Trophoblast cell (in vitro differentiated cells and primary cell): Measurements from ENCODE around the gene SRRM3.
"Not testable (repeated sequence)": the region's sequence is repeated elsewhere in the genome, so short reads cannot be mapped to it uniquely, and the experiment has no call there.

ENCODE experiments used
- DNase-seq, 2 donors: peaks; one replicate each; pipeline ENCODE4 v3.0.0-alpha.2; 2016
- H2AFZ ChIP-seq: 2 replicates; pipeline ENCODE4 v1.6.1; 2013; ENCODE audit warnings: low read length, moderate library complexity, mild to moderate bottlenecking; ENCODE audit not compliant: insufficient read depth, poor library complexity
- H2AK5ac ChIP-seq: 2 replicates; pipeline ENCODE4 v1.6.1; 2013; ENCODE audit warnings: mild to moderate bottlenecking, low read length
- H2BK120ac ChIP-seq: 2 replicates; pipeline ENCODE4 v1.6.1; 2013; ENCODE audit warnings: low read length, mild to moderate bottlenecking, moderate library complexity; ENCODE audit not compliant: insufficient read depth, poor library complexity
- H2BK12ac ChIP-seq: 2 replicates; pipeline ENCODE4 v1.6.1; 2013; ENCODE audit warnings: mild to moderate bottlenecking, low read length, moderate library complexity
- H2BK5ac ChIP-seq: 2 replicates; pipeline ENCODE4 v1.6.1; 2013; ENCODE audit warnings: low read length, low read depth, moderate library complexity, mild to moderate bottlenecking; ENCODE audit not compliant: poor library complexity
- H3K14ac ChIP-seq: 2 replicates; pipeline ENCODE4 v1.6.1; 2013; ENCODE audit warnings: mild to moderate bottlenecking, low read length
- H3K18ac ChIP-seq: 2 replicates; pipeline ENCODE4 v1.6.1; 2013; ENCODE audit warnings: mild to moderate bottlenecking, low read length
- H3K23ac ChIP-seq: 2 replicates; pipeline ENCODE4 v1.6.1; 2013; ENCODE audit warnings: low read length
- H3K27ac ChIP-seq: 2 replicates; pipeline ENCODE4 v1.5.1; 2013; ENCODE audit warnings: low read depth, mild to moderate bottlenecking, inconsistent platforms, low read length, moderate library complexity
- H3K27me3 ChIP-seq: 2 replicates; pipeline ENCODE4 v1.6.1; 2013; ENCODE audit warnings: inconsistent platforms, mild to moderate bottlenecking, low read length, moderate library complexity; ENCODE audit not compliant: insufficient read depth
- H3K36me3 ChIP-seq, 2 experiments: 1 replicate in 1 of 2; 2 replicates in 1 of 2; pipeline ENCODE4 v1.6.1; 2013; ENCODE audit warnings: low read length in 2 of 2, mild to moderate bottlenecking in 2 of 2, moderate library complexity in 1 of 2; ENCODE audit not compliant: insufficient read depth in 2 of 2, control insufficient read depth in 1 of 2
- H3K4ac ChIP-seq: 2 replicates; pipeline ENCODE4 v1.6.1; 2013; ENCODE audit warnings: low read depth, mild to moderate bottlenecking, low read length, moderate library complexity
- H3K4me1 ChIP-seq, 2 experiments: 1 replicate in 1 of 2; 2 replicates in 1 of 2; pipeline ENCODE4 v1.6.1; 2013; ENCODE audit warnings: low read length in 2 of 2, mild to moderate bottlenecking in 2 of 2, moderate library complexity in 1 of 2; ENCODE audit not compliant: insufficient read depth in 2 of 2, control insufficient read depth in 1 of 2
- H3K4me2 ChIP-seq: 2 replicates; pipeline ENCODE4 v1.6.1; 2013; ENCODE audit warnings: inconsistent platforms, mild to moderate bottlenecking, low read length, moderate library complexity
- H3K4me3 ChIP-seq: 2 replicates; pipeline ENCODE4 v1.5.1; 2013; ENCODE audit warnings: mild to moderate bottlenecking, low read depth, low read length, inconsistent platforms
- H3K79me1 ChIP-seq: one replicate; pipeline ENCODE4 v1.6.1; 2013; ENCODE audit warnings: low read length
- H3K79me2 ChIP-seq: 2 replicates; pipeline ENCODE4 v1.6.1; 2013; ENCODE audit warnings: low read length, mild to moderate bottlenecking; ENCODE audit not compliant: control insufficient read depth, insufficient read depth, poor library complexity
- H3K9ac ChIP-seq: 2 replicates; pipeline ENCODE4 v1.6.1; 2013; ENCODE audit warnings: mild to moderate bottlenecking, low read length
- H3K9me3 ChIP-seq: 2 replicates; pipeline ENCODE4 v1.6.1; 2013; ENCODE audit warnings: low read depth, mild to moderate bottlenecking, control low read depth, inconsistent platforms, low read length; ENCODE audit not compliant: insufficient read depth
- H4K12ac ChIP-seq: 2 replicates; pipeline ENCODE4 v1.6.1; 2013; ENCODE audit warnings: low read depth, mild to moderate bottlenecking, low read length, moderate library complexity
- H4K8ac ChIP-seq: 2 replicates; pipeline ENCODE4 v1.6.1; 2013; ENCODE audit warnings: low read depth, mild to moderate bottlenecking, low read length, moderate library complexity
- H4K91ac ChIP-seq: one replicate; pipeline ENCODE4 v1.6.1; 2013; ENCODE audit warnings: low read depth, mild to moderate bottlenecking, low read length, moderate library complexity
- WGBS: extraction: QIAGEN DNeasy Blood & Tissue Kit; methylation state at CpG from one replicate; pipeline ENCODE4 v1.1.7; 2013; ENCODE audit warnings: missing lambda C conversion rate; ENCODE audit not compliant: insufficient read length, insufficient coverage; ENCODE audit errors: extremely low coverage; 5-methylcytosine and 5-hydroxymethylcytosine counted together

The SRRM3 gene

DNA sequence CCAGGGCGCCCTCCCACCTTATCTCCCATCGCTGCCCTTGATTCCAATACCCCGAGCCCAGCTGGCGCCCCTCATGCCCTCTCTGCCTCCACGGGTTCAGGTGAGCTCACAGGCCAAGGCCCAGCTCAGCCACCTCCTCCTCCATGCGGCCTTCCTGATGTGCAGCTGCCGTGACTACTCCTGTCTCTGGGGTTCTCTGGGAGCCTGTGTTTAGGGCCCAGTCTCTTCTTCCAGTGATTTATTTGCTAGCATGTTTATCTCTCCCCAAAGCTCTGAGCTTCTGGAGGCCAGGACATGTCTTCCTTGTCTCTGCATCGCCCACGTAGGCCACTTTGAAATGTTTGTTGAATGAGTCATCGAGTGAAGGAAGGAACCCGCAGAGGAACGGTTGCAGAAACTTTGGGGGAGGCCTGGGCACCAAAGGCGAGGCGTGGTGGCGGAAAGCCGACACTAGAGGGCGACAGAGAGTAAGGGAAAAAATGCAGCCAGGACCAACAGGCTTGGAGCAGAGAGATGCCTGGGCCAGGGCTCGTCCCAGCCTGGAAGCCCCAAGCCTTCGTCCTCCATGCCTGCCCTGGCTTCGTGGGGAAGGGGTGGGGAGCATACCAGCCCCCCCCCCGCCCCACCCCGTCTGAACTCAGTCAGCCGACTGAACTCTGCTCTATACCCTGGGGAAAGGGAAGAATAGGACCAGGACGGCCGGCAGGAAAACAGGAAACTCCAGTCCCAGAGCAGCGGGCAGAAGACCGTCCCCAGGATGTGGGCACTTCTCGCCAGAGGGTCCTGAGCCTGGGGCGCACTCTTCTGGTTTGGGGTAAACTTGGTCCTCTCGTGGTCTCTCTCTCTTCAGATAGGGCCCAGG, 89.9 kb downstream of the SRRM3 start:
- Histone ChIP-seq H4K12ac (peak overlapping the region; percentile 90), H3K9ac (peak overlapping the region; percentile 23), H4K8ac (peak overlapping the region; percentile 95), H3K18ac (peak overlapping the region; percentile 97), H2BK12ac (peak overlapping the region; percentile 100), H2BK120ac (peak overlapping the region; percentile 98), H3K4ac (peak overlapping the region; percentile 95), H3K27me3 (no peaks in the 10 kb centered on the region), H3K4me1 (peaks cover 31 to 41% of the 10 kb centered on the region in 2 experiments), H3K4me3 (no peak overlapping the region), H3K79me2 (peaks cover 5% of the 10 kb centered on the region), H2AFZ (peak overlapping the region; percentile 64), H3K79me1 (peaks cover 31% of the 10 kb centered on the region), H3K23ac (no peak overlapping the region), H2BK5ac (peak overlapping the region; percentile 95), H3K36me3 (no peaks in the 10 kb centered on the region), H3K9me3 (no peaks in the 10 kb centered on the region), H3K14ac (peak overlapping the region; percentile 99), H4K91ac (peak overlapping the region; percentile 99), H3K4me2 (peak overlapping the region; percentile 72), H3K27ac (peak overlapping the region; percentile 95), H2AK5ac (peak overlapping the region; percentile 99)
- peak; percentile 98 to 99 for DNase-seq
- WGBS = no CpG with 5 or more reads among the region's 30 CpGs

GRCh38 chr7:76292213-76292573, 90.5 kb downstream of the SRRM3 start:
- H4K8ac ChIP-seq = peak overlapping the region; percentile 86
- peaks cover 34% of the 10 kb centered on the region for H3K79me1 ChIP-seq
- peak overlapping the region; percentile 91 for H4K91ac ChIP-seq
- H3K36me3 ChIP-seq = no peaks in the 10 kb centered on the region
- no peak overlapping the region for H3K4me3 ChIP-seq
- peak; percentile 48 to 63 for DNase-seq
- peak overlapping the region; percentile 93 for H2BK5ac ChIP-seq
- no peaks in the 10 kb centered on the region for H3K27me3 ChIP-seq
- peak overlapping the region; percentile 31 for H3K4ac ChIP-seq
- H2AFZ ChIP-seq = peak overlapping the region; percentile 40
- WGBS = no CpG with 5 or more reads among the region's 5 CpGs
- peaks cover 34 to 46% of the 10 kb centered on the region in 2 experiments for H3K4me1 ChIP-seq
- peak overlapping the region; percentile 83 for H2BK12ac ChIP-seq
- H3K14ac ChIP-seq = peak overlapping the region; percentile 70
- peak overlapping the region; percentile 96 for H2BK120ac ChIP-seq
- H4K12ac ChIP-seq = peak overlapping the region; percentile 19
- H3K23ac ChIP-seq = no peak overlapping the region
- H3K79me2 ChIP-seq = peaks cover 5% of the 10 kb centered on the region
- H3K9me3 ChIP-seq = no peaks in the 10 kb centered on the region
- H3K18ac ChIP-seq = peak overlapping the region; percentile 58
- H2AK5ac ChIP-seq = no peak overlapping the region
- H3K9ac ChIP-seq = no peak overlapping the region
- H3K27ac ChIP-seq = peak overlapping the region; percentile 95
- peak overlapping the region; percentile 72 for H3K4me2 ChIP-seq

DNA sequence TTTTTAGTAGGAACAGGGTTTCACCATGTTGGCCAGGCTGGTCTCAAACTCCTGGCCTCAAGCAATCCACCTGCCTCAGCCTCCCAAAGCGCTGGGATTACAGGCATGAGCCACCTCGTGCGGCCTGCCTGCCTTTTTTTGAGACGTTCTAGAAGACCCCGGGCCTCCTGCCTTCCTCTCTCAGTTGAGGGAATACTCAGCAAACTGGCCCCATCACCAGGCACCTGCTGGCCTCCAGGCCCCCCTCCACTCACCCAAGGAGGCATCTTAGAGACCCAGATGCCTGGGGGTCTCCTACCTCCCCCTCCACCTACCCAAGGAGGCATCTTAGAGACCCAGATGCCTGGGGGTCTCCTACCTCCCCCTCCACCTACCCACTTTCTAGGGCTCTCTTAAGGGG, 91.2 kb downstream of the SRRM3 start:
- H3K79me2 ChIP-seq, H3K27me3 ChIP-seq, H3K4me3 ChIP-seq, H3K9me3 ChIP-seq, H3K9ac ChIP-seq, H3K36me3 ChIP-seq, H2AFZ ChIP-seq, H3K4me2 ChIP-seq, DNase-seq, H3K23ac ChIP-seq, H4K12ac ChIP-seq: not testable (repeated sequence)
- H3K18ac ChIP-seq = peak overlapping the region; percentile 61
- H4K91ac ChIP-seq = peak overlapping the region; percentile 95
- no CpG with 5 or more reads among the region's 5 CpGs for WGBS
- peaks cover 34% of the 10 kb centered on the region for H3K79me1 ChIP-seq
- peak overlapping the region; percentile 78 for H3K4ac ChIP-seq
- H3K4me1 ChIP-seq = peaks cover 40 to 53% of the 10 kb centered on the region in 2 experiments
- peak overlapping the region; percentile 89 for H2BK5ac ChIP-seq
- H3K14ac ChIP-seq = peak overlapping the region; percentile 84
- H4K8ac ChIP-seq = peak overlapping the region; percentile 76
- H2BK120ac ChIP-seq = peak overlapping the region; percentile 94
- H2AK5ac ChIP-seq = peak overlapping the region; percentile 15
- H2BK12ac ChIP-seq = peak overlapping the region; percentile 98
- peak overlapping the region; percentile 77 for H3K27ac ChIP-seq

DNA sequence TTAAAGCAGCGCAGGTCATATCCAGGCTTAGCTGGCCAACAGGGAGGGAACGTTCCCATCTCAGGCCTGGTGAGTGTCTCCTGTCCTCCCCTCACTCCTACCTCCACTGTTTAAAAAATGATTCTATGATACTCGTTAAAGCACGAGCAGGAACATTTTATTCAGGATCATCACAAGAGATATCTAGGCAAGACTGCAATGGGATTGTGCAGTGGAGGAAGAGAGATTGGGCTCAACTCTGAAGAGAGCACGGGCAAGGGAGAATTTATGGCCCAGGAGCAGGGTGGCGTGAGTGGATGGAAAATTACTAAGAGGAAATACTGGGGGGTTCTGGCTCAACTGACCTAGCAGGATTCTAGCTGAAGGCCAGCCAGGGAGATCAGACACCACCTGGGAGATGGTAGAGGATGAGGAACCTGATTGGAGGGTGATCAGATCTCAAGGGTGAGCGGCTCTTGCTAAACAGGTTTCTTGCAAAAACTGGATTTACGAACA, 91.8 kb downstream of the SRRM3 start:
- Histone ChIP-seq H3K27ac (peak overlapping the region; percentile 77), H3K14ac (peak overlapping the region; percentile 84), H4K8ac (peak overlapping the region; percentile 76), H3K4me3 (no peak overlapping the region), H3K79me2 (peaks cover 5% of the 10 kb centered on the region), H3K27me3 (no peaks in the 10 kb centered on the region), H3K4ac (peak overlapping the region; percentile 78), H3K36me3 (no peaks in the 10 kb centered on the region), H3K9me3 (no peaks in the 10 kb centered on the region), H3K23ac (no peak overlapping the region), H3K4me1 (peaks cover 40 to 53% of the 10 kb centered on the region in 2 experiments), H4K12ac (peak overlapping the region; percentile 46), H4K91ac (peak overlapping the region; percentile 95), H2BK12ac (peak overlapping the region; percentile 98), H2AFZ (no peak overlapping the region), H3K4me2 (peak overlapping the region; percentile 1), H2BK5ac (peak overlapping the region; percentile 89), H3K9ac (no peak overlapping the region), H2AK5ac (peak overlapping the region; percentile 15), H2BK120ac (peak overlapping the region; percentile 94), H3K79me1 (peaks cover 34% of the 10 kb centered on the region), H3K18ac (peak overlapping the region; percentile 62)
- WGBS = no CpG with 5 or more reads among the region's 8 CpGs
- DNase-seq = peak; percentile 85 to 86
